Activated CD4-positive, alpha-beta T cell treated with anti-CD3 and anti-CD28 coated beads, Interleukin-2, amount 10 ng/mL, durations not matched to agents 7 days and 5 days (primary cell): ENCODE results near the gene PLPP2. TPM values are rescaled to one million over a fixed set of nuclear protein-coding genes. Genes with fewer than 3 reads are reported as not detected.

Experiments used
- CTCF ChIA-PET: fragments of 350-600 bp; sonication (Branson Sonifier 250); formaldehyde crosslinking; loops from one replicate; lab custom pipeline; 2021; ENCODE audit warnings: antibody characterized with exemption; lab: Charles Lee
- POLR2A ChIA-PET: fragments of 350-600 bp; sonication (Branson Sonifier 250); formaldehyde crosslinking; loops from one replicate; lab custom pipeline; 2021; ENCODE audit warnings: antibody characterized with exemption; lab: Charles Lee
- DNase-seq: peaks from one replicate; pipeline ENCODE4 v3.0.0-alpha.2; 2020
- H3K27ac Mint-ChIP-seq: one replicate; pipeline ENCODE4 v1.8.0; 2021; ENCODE audit warnings: mild to moderate bottlenecking, moderate library complexity, mixed read lengths
- H3K27me3 Mint-ChIP-seq: one replicate; pipeline ENCODE4 v1.8.0; 2021; ENCODE audit warnings: mixed read lengths
- H3K36me3 Mint-ChIP-seq: one replicate; pipeline ENCODE4 v1.8.0; 2021; ENCODE audit warnings: low read depth, mixed read lengths
- H3K4me1 Mint-ChIP-seq: one replicate; pipeline ENCODE4 v1.8.0; 2021; ENCODE audit warnings: mixed read lengths
- H3K4me3 Mint-ChIP-seq: one replicate; pipeline ENCODE4 v1.8.0; 2021; ENCODE audit warnings: mild to moderate bottlenecking, moderate library complexity, mixed read lengths
- H3K9me3 Mint-ChIP-seq: one replicate; pipeline ENCODE4 v1.8.0; 2021; ENCODE audit warnings: mixed read lengths
- total RNA-seq, 2 experiments: library from RNA; stranded (reverse); gene quantifications; one replicate each; pipeline ENCODE4 v1.2.3, GENCODE V29; 2021

The PLPP2 gene
- total RNA-seq, 2 experiments from 2014 or later, result 0.15 to 0.22 TPM

GRCh38 chr19:327291-328024 lies 36.3 kb upstream of the PLPP2 start:
- Mint-ChIP-seq H3K4me3 (no peak overlapping the region), H3K27ac (no peak overlapping the region)

GRCh38 chr19:326871-327270 lies 35.7 kb upstream of the PLPP2 start:
- Mint-ChIP-seq H3K36me3 (peaks cover 55% of the 10 kb centered on the region), H3K4me1 (no peaks in the 10 kb centered on the region), H3K9me3 (peaks cover 13% of the 10 kb centered on the region), H3K27ac (no peak overlapping the region), H3K27me3 (no peaks in the 10 kb centered on the region), H3K4me3 (no peak overlapping the region)
- ChIA-PET CTCF (no interaction called here), POLR2A (no interaction called here)
- no peak for DNase-seq

More at GRCh38 chr19:327291-328024, 36.3 kb upstream of the PLPP2 start:
- ChIA-PET CTCF (interaction anchor here (1.0 kb wide), 1 partner anchor 80 kb away, joined by 3 read pairs; no protein-coding TSS in a partner anchor), POLR2A (no interaction called here)
- DNase-seq, result no peak
- Mint-ChIP-seq H3K4me1 (no peaks in the 10 kb centered on the region), H3K36me3 (peaks cover 55% of the 10 kb centered on the region), H3K9me3 (peaks cover 13% of the 10 kb centered on the region), H3K27me3 (no peaks in the 10 kb centered on the region)

GRCh38 chr19:325937-326565 lies 34.8 kb upstream of the PLPP2 start:
- peaks cover 54% of the 10 kb centered on the region for H3K36me3 Mint-ChIP-seq
- H3K4me3 Mint-ChIP-seq, result no peak overlapping the region
- H3K27me3 Mint-ChIP-seq, result no peaks in the 10 kb centered on the region
- H3K9me3 Mint-ChIP-seq, result peaks cover 13% of the 10 kb centered on the region
- no peaks in the 10 kb centered on the region for H3K4me1 Mint-ChIP-seq
- DNase-seq, result no peak
- H3K27ac Mint-ChIP-seq, result no peak overlapping the region
- CTCF ChIA-PET, result no interaction called here
- POLR2A ChIA-PET, result no interaction called here

GRCh38 chr19:325173-325936 lies 34.2 kb upstream of the PLPP2 start:
- H3K4me3 Mint-ChIP-seq, result no peak overlapping the region
- peaks cover 9% of the 10 kb centered on the region for H3K9me3 Mint-ChIP-seq
- peaks cover 52% of the 10 kb centered on the region for H3K36me3 Mint-ChIP-seq
- no peaks in the 10 kb centered on the region for H3K4me1 Mint-ChIP-seq
- H3K27ac Mint-ChIP-seq, result no peak overlapping the region
- no peak for DNase-seq
- CTCF ChIA-PET, result no interaction called here
- H3K27me3 Mint-ChIP-seq, result no peaks in the 10 kb centered on the region
- POLR2A ChIA-PET, result no interaction called here

GRCh38 chr19:324716-325115 lies 33.5 kb upstream of the PLPP2 start:
- CTCF ChIA-PET, result no interaction called here
- Mint-ChIP-seq H3K4me3 (no peak overlapping the region), H3K27ac (no peak overlapping the region), H3K9me3 (peaks cover 9% of the 10 kb centered on the region), H3K4me1 (no peaks in the 10 kb centered on the region), H3K27me3 (no peaks in the 10 kb centered on the region), H3K36me3 (peaks cover 49% of the 10 kb centered on the region)
- no peak for DNase-seq
- POLR2A ChIA-PET, result no interaction called here

GRCh38 chr19:322616-323015 lies 31.4 kb upstream of the PLPP2 start:
- CTCF ChIA-PET, result no interaction called here
- H3K36me3 Mint-ChIP-seq, result peaks cover 41% of the 10 kb centered on the region
- no peaks in the 10 kb centered on the region for H3K4me1 Mint-ChIP-seq

GRCh38 chr19:318509-318774 lies 27.2 kb upstream of the PLPP2 start:
- Mint-ChIP-seq H3K4me1 (peaks cover 3% of the 10 kb centered on the region), H3K36me3 (peaks cover 35% of the 10 kb centered on the region), H3K27me3 (no peaks in the 10 kb centered on the region), H3K4me3 (no peak overlapping the region), H3K27ac (no peak overlapping the region), H3K9me3 (no peaks in the 10 kb centered on the region)
- ChIA-PET POLR2A (no interaction called here), CTCF (no interaction called here)
- DNase-seq, result no peak

More at GRCh38 chr19:322616-323015, 31.4 kb upstream of the PLPP2 start:
- no peak for DNase-seq
- Mint-ChIP-seq H3K4me3 (no peak overlapping the region), H3K9me3 (no peaks in the 10 kb centered on the region), H3K27ac (no peak overlapping the region), H3K27me3 (no peaks in the 10 kb centered on the region)
- POLR2A ChIA-PET, result no interaction called here

- Mint-ChIP-seq H3K36me3 (peaks cover 35% of the 10 kb centered on the region), H3K4me3 (no peak overlapping the region), H3K4me1 (peaks cover 3% of the 10 kb centered on the region), H3K27ac (no peak overlapping the region), H3K9me3 (no peaks in the 10 kb centered on the region), H3K27me3 (no peaks in the 10 kb centered on the region)
- POLR2A ChIA-PET, result no interaction called here
- CTCF ChIA-PET, result interaction anchor here (1.2 kb wide), 1 partner anchor 193 kb away, joined by 3 read pairs; no protein-coding TSS in a partner anchor
- no peak for DNase-seq
Measured at GRCh38 chr19:317710-318508, 26.7 kb upstream of the PLPP2 start.

- no peak for DNase-seq
- H3K36me3 Mint-ChIP-seq, result peaks cover 31% of the 10 kb centered on the region
- ChIA-PET CTCF (no interaction called here), POLR2A (interaction anchor here (0.6 kb wide), 1 partner anchor 12 kb away, joined by 3 read pairs; no protein-coding TSS in a partner anchor)
- no peak overlapping the region for H3K27ac Mint-ChIP-seq
- H3K4me1 Mint-ChIP-seq, result peaks cover 3% of the 10 kb centered on the region
- no peak overlapping the region for H3K4me3 Mint-ChIP-seq
- H3K9me3 Mint-ChIP-seq, result no peaks in the 10 kb centered on the region
- no peaks in the 10 kb centered on the region for H3K27me3 Mint-ChIP-seq
Measured at GRCh38 chr19:315811-316210, 24.6 kb upstream of the PLPP2 start.

GRCh38 chr19:313988-314815 lies 23.0 kb upstream of the PLPP2 start:
- DNase-seq, result no peak
- H3K9me3 Mint-ChIP-seq, result no peaks in the 10 kb centered on the region
- H3K36me3 Mint-ChIP-seq, result peaks cover 24% of the 10 kb centered on the region
- no peaks in the 10 kb centered on the region for H3K27me3 Mint-ChIP-seq
- ChIA-PET POLR2A (no interaction called here), CTCF (no interaction called here)
- no peak overlapping the region for H3K27ac Mint-ChIP-seq
- H3K4me3 Mint-ChIP-seq, result no peak overlapping the region
- H3K4me1 Mint-ChIP-seq, result peaks cover 3% of the 10 kb centered on the region

- Mint-ChIP-seq H3K36me3 (peaks cover 20% of the 10 kb centered on the region), H3K4me1 (peaks cover 3% of the 10 kb centered on the region), H3K4me3 (no peak overlapping the region), H3K9me3 (no peaks in the 10 kb centered on the region), H3K27ac (no peak overlapping the region), H3K27me3 (no peaks in the 10 kb centered on the region)
- CTCF ChIA-PET, result no interaction called here
- POLR2A ChIA-PET, result no interaction called here
- DNase-seq, result no peak
Measured at GRCh38 chr19:313169-313987, 22.2 kb upstream of the PLPP2 start.
